ENCODE measurements around the gene LHX2.
"Not testable (repeated sequence)": the region's sequence is repeated elsewhere in the genome, so short reads cannot be mapped to it uniquely, and the experiment has no call there.

Gene LHX2, protein sequence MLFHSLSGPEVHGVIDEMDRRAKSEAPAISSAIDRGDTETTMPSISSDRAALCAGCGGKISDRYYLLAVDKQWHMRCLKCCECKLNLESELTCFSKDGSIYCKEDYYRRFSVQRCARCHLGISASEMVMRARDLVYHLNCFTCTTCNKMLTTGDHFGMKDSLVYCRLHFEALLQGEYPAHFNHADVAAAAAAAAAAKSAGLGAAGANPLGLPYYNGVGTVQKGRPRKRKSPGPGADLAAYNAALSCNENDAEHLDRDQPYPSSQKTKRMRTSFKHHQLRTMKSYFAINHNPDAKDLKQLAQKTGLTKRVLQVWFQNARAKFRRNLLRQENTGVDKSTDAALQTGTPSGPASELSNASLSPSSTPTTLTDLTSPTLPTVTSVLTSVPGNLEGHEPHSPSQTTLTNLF

DNA sequence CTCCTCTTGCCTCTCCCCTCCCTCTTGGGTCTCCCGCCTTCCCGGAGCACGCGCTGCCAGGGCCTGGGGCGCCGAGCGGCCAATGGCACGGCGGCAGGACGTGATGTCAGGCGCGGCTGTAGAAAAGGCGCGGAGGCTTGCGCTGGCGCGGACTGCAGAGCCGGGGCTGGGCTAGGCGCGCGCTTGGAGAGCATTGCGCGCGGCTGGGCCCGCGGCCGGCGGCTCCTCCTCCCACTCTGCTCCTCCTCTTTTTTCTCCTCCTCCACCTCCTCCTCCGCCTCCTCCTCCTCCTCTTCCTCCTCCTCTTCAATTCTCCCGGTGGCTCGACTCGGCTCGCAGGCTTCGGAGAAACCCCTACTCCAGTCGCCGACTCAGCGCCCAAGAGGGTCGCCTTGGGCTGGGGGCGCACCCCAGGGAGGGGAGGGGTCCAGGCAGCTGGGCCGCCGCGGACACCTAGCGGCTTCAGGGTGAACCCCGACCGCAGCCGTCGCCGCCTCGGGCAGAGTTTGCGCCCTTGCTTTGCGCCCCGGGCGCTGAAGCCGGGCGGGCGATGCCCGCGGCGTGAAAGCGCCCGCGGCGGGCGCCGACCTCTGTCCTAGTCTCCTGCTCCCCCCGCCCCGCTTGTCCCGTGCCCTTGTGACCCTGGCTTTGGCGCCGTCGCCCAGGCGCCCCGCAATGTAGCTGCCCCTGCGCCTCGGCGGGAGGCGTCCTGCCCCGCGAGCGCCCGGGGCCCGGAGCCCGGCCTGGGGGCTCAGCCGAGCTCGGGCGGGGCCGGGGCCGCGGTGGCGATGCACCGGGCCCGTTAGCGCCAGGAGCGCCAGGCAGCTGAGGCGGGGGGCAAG lies at the start of gene LHX2:
Gene LHX2 (plus strand): TSS at position 309 of the 842 bp plus-strand sequence. CDS start 581 bp downstream, outside the sequence.
- peak; percentile 70 for DNase-seq

DNA sequence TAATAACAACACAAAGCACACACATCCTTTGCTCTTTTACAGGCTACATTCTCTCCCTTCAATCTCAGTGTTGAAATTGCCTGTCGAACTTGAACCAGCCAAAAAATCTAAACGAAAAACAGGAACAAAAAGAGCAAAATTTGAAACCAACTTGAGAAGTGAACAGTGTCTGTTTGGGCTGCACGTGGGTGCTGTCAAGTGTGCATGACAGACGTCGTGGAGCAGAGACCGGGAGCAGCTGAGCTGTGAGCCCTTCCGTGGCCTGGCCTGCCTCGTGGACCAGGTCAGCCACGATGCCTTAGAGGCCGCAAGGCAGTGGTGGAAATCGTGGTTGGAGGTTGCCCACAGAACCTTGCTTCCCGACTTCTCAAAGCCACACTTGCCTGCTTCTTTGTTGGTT lies 46.8 kb upstream of the LHX2 start:
- no peak for DNase-seq

DNA sequence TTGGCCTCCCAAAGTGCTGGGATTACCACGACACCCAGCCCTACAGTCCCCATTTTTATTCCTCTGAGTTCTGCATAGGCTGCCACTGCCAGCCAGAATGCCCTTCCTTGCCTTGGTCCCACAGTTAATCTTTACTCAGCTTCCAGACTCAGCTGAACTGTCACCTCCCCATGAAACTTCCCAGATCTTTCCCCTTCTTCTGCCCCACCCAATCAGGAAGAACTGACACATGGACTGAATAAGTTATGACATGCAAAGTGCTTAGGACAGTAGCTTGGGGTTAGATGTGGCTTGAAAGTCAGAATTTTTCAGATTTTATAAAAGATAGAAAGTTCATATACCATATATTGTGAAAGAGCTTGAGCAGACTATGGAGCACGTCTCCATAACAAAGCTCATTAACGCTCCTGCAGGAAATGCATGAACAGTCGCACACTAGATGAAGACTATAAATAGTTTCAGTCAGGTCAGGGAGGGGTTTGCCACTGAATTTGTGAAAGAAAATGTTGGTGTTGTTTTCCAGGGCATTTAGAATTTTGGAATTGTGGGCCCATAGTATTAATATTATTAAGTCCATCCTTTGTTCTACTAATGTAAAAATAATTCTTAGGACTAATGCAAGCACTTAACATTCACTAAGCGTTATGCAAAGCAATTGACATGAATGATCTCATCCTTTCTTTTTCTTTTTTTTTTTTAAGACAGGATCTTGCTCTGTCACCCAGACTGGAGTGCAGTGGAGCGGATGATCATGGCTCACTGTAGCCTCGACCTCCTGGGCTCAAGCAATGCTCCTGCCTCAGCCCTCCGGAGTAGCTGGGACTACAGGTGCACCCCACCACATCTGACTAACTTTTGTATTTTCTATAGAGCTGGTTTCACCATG lies 45.5 kb upstream of the LHX2 start:
- no peak for DNase-seq

DNA sequence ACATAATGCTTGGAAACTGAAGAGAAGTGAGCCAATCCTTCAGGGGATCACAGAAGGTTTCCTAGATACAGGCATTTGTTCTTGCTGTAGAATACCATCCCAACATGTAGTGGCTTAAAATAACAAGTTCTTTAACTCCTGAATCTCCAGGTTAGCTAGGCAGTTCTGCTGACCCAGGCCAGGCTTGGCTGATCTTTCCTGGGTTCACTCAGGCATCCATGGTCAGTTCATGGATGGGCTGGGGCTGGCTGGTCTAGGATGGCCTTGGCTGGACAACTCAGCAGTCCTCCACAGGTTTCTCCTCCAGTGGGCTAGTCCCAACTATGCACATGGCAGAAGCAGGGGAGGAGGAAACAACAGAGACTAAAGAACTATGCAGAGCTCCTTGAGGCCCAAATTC lies 44.2 kb upstream of the LHX2 start:
- no peak for DNase-seq

DNA sequence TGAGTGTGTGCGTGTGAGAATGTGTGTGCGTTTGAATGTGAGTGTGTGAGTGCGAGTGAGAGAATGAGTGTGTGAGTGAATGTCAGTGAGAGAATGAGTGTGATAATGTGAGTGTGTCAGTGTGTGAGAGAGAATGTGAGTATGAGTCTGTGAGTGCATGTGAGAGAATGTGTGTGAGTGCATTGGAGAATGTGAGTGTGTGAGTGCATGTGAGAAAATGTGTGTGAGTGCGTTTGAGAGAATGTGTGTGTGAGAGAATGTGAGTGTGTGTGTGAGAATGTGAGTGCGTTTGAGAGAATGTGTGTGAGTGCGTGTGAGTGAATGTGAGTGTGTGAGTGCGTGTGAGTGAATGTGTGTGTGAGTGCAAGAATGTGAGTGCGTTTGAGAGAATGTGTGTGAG lies 39.0 kb upstream of the LHX2 start:
- DNase-seq: no peak

DNA sequence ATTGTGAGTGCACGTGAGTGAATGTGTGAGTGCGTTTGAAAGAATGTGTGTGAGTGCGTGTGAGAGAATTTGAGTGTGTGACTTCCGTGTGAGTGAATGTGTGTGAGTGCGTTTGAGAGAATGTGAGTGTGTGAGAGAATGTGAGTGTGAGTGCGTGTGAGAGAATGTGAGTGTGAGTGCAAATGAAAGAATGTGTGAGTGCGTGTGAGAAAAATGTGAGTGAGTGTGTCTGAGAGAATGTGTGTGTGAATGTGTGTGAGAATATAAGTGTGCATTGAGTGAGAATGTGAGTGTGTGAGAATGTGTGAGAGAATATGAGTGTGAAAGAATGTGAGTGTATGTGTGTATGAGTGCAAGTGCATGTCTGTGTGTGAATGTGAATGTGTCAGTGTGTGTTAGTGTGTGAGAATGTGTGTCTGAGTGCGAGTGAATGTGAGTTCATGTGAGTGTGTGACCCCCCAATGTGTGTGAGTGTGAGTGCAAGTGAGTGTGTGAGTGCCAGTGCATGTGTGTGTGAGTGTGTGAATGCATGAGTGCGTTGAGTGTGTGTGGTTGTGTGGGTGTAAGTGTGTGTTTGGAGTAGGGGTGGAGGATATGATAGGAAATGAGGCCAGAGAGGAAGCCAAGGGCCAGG lies 37.9 kb upstream of the LHX2 start:
- DNase-seq: no peak

DNA sequence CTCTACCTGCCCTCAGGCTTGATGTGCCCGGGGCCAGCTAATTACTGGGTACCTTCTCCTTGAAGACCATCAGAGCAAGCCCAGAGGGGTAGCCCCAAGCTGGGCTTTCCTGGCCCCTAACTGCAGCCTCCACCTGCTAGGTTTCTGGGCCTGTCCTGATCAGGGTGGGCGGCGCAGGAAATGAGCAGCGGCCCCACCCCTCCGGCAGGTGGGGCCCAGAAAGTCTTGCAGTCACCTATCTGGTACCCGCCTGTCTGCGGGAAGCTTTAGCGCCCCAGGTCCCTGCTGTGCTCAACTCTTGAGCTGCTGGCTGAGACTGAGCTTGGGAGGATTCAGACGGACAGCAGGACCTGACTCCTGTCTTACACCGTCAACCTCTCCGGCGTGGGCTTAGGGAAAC lies 37.1 kb upstream of the LHX2 start:
- DNase-seq: no peak

DNA sequence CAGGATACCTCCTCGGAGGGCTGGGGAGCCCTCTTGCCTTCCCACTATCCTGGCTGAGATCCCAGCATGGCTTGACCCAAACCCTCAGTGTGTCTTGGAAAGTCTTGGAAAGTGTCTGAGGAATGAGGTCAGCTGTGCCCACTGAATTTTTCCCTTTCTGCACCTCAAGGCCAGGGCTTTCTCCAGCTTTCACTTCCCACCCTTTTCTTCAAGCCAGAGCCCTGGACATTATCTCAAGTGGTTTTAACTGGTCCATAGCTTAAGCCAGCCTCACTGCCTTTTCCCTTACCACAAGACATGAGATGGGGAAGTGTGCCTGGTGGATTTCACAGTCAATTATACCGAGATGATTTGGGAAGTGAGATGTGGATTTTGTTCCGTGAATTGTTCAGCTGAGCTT lies 35.7 kb upstream of the LHX2 start:
- no peak for DNase-seq

DNA sequence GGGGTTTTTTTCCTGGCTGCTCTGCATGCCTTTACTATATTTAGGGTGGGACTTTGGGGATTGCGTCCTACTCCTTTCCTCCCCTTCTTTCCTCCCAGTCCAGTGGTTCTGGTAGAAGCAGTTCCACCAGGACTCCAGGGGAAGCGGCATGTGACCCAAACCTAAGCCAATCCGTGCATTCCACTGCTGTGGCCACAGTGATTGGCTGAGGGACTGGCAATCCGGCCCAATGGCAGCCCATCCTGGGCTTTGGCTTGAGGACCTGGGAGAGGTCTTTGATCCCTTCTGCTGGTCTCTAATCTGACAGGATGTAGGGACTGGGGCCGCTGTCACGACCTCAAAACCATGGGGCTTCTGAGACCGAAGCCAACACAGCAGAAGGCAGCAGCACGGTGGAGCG lies 35.0 kb upstream of the LHX2 start:
- DNase-seq: not testable (repeated sequence)

DNA sequence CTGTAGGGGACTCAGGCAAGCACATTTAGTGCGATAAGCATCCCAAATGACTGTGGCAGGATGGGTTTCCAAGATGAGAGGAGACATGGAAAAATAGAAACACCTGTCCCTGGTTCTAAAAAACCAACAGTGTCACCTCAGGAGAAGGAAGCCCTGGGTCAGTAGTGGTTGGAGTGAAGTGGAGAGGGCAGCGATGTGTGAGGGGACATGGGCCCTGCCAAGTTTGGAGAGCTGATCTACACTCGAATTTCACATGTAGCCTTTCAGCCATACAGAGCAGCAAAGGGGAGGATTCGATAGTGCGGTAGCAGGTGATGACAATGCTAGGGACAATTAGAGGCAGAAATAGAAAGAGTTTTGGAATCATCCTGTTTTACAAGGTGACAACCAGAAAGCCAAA lies 32.6 kb upstream of the LHX2 start:
- DNase-seq: no peak

DNA sequence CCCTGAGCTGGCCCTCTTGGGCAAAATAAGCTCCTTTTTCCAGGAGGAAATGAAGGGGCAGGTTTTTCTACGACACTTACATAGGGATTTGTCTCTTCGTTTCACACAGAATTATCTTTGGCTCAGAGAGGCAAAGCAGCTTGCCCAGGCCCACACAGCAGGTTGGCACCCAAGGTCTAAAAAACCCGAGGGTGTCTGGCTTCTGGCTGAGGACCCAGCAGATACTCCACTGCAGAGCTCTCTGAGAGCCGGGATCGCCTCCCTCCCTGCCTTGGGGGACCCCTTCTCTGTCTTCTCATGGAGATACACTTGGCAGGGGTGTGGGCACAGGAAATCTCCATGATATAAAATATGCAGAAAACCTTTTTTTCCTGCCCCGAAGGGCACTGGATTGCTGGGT lies 29.0 kb upstream of the LHX2 start:
- DNase-seq: no peak

DNA sequence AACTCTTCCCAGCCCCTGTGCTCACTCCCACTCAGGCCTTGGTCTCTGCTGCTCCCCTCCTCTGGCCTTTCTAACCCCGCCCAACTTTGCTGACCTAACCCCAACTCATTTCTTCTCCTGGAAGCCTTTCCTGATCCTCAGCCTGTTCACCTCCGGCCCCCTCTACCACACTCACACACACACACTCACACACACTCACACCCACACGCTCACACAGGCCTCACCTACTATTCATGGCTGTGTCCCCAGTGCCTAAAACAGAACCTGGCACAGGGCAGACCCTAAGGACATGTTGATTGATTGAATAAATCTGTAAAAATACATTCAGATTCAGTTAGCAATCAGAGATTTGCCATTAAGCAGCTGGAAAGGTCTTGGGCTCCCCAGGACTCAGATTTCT lies 28.5 kb upstream of the LHX2 start:
- no peak for DNase-seq

DNA sequence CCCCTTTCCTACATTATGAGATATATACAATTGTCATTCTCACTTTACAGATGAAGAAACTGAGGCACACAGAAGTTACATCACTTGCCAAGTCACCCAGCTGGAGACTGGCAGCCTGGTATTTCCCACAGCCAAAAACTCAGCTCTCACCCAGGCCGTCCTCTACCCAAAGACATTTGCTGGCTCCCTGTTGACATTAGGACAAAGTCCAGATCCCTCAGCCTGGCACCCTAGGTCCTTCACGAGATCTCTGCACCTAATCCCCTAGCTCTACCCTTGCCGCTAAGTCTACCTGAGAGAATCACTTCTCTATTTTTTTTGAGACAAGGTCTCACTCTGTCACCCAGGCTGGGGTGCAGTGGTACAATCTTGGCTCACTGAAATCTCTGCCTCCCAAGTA lies 26.8 kb upstream of the LHX2 start:
- DNase-seq: no peak

DNA sequence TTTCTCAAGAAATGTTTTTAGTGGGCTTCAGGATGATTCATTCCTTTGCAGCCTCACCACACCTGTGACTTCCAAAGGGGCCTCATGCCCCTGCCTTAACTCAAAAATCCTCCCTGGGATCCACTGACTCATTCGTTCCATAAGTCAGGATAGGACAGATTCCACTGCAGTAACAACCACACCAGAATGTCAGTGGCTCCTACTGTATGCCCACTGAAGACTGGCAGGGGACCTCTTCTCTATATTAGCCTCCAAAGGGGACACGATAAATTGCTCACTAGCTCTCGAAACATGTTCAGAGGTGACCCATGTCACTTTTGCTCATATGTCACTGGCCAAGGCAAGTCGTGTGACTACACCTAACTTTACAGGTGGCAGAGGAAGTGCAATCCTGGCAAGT lies 25.7 kb upstream of the LHX2 start:
- no peak for DNase-seq

DNA sequence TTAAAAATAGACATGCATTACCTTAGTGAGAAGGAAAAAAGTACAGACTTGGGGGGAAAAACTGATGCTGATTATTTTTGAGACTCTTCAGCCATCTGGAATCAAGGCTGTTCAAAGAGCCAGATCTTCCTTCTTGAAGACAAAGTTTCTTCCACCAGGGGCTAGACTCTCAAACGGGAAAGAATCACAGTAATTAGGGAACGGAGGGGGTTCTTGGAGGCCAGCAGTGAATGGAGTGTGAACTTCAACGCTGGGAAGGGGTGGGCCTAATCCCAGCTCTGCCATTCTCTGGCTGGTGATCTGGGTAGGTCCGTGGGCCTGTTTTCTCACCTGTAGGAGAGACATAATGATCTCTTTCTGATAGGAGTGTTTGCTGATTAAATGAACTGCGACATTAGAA lies 21.1 kb upstream of the LHX2 start:
- peak; percentile 15 for DNase-seq

DNA sequence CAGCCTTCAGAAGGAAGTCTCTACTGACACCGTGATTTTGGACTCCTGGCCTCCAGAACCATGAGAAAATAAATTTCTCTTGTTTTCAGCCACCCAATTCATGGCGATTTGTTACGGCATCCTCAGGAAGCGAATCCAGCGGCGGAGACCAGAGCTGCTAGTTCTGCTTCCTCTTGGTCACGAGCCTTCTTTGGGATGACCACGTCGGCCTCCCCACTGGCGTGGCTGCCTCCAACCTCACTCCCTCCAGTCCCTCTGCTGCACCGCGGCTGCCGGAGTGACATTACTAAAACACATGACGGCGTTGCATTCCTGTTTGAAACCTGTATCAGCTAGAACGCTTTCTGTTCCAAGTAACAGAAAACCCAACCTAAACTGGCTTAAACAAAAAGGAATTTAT lies 18.9 kb upstream of the LHX2 start:
- not testable (repeated sequence) for DNase-seq

DNA sequence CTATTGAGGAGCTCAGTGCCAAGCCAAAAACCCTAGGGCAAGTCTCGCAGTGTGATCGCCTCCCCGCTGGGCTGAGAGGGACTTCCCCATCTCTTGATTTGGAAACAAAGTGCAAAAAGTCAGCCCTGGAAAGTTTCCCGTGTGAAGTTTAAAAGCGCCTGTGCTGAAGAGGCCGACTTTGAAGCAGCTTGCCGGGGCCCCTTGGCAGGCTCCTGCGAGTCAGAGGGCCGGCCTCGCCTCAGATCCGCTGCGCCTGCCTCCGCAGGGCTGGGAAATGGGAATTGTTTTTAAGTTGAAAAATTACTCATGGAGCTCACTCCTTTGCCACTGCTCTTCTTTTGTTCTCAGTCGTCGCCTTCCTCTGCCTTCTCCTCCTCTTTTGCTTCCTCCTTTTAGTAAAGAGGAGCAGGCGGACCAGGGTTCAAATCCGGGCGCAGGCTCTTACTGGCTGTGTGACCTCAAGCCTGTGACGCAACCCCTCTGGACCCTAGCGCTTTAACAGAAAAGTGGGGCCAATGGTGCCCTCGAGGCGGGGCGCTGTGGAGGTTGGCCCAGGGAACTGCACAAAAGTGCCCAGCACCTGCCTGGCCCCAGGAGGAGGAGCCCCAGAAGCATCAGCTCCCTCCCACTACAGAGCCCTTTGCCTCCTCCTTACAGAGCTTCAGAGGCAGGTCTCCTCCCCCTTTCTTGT lies 14.7 kb upstream of the LHX2 start:
- DNase-seq: no peak

DNA sequence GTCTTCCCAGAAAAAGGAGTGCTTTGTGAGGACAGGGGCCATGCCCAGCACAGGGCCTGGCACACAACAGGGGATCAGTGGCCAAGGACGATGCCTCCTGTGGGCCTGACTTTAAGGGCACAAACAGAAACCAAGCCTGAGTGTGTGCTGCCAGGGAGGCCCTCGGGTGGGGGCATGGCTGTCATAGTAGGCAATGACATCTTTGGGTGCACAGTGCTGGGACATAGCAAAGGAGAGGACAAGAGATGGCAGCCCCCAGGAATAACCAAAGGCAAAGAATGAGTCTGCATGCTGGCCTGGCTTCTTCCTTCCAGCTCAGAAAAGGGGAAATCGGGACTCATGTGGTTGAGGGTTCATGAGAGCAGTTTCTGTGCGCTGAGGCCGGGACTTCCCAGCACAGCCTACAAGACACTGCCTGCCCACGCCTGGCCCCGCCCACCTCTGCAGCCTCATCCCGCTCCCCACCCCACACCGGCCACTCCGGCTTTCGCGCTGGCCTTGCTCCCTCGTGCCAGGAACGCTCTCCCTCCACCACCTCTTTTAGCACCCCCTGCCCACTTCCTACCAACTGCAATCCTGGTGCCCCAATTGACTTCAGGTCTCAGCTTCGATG lies 13.8 kb upstream of the LHX2 start:
- no peak for DNase-seq

DNA sequence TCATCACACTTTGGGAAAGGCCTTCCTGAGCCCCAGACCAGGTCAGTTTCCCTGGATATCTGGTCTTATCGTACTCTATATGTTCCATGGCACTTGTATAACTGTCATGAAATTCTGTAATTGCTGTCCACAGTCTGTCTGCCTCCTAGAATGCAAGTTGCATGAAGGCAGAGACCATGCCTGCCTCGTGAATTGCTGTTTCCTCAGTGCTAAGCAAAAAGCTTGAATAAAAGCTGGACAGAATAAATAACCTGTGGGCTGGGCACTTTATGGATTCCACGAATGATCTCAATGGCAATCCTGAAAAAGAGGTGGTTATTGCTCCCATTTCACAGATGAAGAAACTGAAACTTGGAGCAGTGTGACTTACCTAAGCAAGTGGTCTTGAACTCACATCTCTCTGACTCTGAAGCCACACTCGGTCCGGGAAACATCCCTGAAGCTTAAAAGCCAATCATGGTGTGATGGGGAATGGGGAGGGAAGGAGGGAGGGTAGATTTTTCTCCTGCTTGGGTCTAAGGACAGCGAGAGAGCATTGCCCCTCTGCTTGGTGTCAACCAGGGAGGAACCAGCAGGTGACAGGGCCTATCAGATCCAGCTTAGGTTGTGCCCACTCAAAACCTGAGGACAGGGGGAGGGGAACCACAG lies 13.2 kb upstream of the LHX2 start:
- no peak for DNase-seq

DNA sequence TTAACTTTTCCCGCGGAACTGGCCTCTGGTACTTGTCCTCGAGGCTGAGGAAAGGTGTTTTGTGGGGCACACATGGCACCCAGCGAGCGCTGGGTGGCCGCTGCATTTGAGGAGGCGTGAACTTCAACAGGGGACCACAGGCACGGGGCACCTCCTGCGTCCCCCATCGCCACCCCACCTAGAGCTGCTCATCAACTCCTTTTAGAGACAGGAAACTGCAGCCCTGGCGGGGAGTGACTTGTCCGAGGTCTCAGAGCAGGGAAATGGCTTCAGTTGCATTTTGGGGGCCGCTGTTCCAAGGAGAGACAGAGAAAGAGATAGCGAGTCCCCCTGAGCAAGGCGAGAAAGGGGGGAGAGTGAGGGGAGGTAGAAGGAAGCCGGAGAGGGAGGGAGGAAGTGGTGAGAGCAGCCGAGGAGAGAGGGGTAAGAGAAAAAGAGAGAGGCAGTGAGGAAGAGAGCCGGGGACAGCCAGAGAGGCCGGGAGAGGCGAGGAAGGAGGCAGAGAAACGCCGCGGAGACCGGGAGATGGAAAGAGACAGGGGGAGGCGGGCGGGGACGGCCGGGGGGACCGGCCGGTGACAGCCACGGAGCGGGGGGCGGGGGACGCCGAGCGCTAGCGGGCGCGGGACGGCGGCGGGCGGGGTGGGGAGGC lies 12.5 kb upstream of the LHX2 start:
- no peak for DNase-seq

DNA sequence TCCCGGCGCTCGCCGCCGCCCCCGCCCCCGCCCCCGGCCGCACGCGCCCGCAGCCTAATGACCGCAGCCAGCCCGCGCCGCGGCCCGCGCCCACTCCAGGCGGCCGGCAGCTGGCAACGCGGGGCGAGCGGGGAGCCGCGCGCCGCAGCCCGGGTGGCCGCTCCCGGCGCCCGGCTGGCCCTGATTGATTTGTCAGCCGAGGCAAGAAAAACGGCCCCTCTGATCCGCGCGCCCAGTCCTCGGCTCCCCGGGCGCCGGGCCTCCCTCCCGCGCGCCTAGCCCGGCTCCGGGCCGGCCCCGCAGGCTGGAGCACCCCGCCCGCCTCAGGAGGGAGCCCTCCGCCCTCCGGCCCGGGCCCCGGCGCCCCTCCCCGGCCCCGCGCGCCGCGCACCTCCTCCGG lies 11.9 kb upstream of the LHX2 start:
- DNase-seq: no peak
